Measurements from ENCODE around the gene BEAN1. TPM values are rescaled to one million over a fixed set of nuclear protein-coding genes. Genes with fewer than 3 reads are reported as not detected.

Gene BEAN1, protein sequence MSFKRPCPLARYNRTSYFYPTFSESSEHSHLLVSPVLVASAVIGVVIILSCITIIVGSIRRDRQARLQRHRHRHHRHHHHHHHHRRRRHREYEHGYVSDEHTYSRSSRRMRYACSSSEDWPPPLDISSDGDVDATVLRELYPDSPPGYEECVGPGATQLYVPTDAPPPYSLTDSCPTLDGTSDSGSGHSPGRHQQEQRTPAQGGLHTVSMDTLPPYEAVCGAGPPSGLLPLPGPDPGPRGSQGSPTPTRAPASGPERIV
- 0.24 TPM in 1 of 2 replicates, not detected in the other for total RNA-seq (2021)
- long read RNA-seq: 0 reads

DNA sequence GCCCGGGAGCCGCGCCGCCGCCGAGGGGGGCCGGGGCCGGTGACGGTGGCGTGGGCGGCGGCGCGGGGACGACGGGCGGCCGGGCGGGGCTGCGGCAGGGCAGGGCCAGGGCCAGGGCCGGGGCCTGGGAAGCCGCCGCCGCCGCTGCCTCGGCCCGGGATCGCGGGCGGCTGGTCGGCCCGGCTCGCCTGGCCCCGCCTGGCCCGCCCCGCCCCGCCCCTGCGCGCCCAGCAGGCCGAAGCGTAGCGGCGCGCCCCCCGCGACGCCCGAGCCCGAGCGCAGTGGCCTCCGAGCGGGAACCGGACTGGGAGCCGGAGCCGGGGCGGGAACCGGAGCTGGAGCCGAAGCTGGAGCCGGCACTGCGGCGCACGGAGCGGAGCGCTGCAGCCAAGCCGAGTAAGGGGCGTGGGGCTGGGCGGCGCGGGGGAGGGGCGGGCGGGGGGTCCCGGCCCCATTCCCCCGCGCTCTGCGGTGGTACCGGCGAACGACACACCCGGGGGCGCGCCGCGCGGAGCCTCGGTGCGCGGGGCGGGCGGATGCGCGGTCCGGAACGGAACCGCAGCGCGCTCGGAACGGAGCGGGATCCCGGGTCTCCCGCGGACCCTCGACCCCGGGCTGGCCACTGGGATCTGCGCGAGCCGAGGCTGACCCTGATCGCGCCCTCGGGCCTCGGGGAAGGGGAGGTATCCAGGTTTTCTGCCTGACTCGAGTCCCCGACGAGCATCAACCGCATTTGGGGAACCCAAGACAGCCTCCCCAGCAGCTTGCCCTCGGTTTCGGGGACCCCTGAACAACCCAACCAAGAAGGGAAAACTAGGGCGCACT, at the start of gene BEAN1:
BEAN1 (plus strand) TSS at position 260 of the 825 bp plus-strand sequence. CDS start 10,382 bp downstream, outside the sequence.
- Histone ChIP-seq H3K27ac (ENCODE audit: insufficient read length, low read depth, low read length) (no peak within 1 kb of the TSS), H3K79me2 (ENCODE audit: insufficient read depth, low read length) (no peaks in the 10 kb centered on the region), H4K91ac (ENCODE audit: insufficient read length, low read depth, low read length) (no peak within 1 kb of the TSS), H3K23ac (ENCODE audit: insufficient read length, low read depth, low read length) (no peak within 1 kb of the TSS), H2AK5ac (ENCODE audit: insufficient read length, low read length) (no peak within 1 kb of the TSS), H3K9ac (ENCODE audit: extremely low read depth, insufficient read length, low read length) (no peak within 1 kb of the TSS), H3K4me1 (ENCODE audit: insufficient read depth, low read length) (peaks cover 2% of the 10 kb centered on the region; the same call in 1 of the 2 replicates), H3K9me3 (ENCODE audit: control insufficient read depth, low read depth, low read length) (no peaks in the 10 kb centered on the region), H2BK12ac (ENCODE audit: insufficient read length, low read depth, low read length) (no peak within 1 kb of the TSS), H4K8ac (replicated peaks; ENCODE audit: insufficient read length, low read depth, low read length) (no peak within 1 kb of the TSS), H2AFZ (ENCODE audit: low read length) (no peak within 1 kb of the TSS), H2BK20ac (ENCODE audit: low read depth, low read length, poor library complexity, severe bottlenecking) (no peak within 1 kb of the TSS), H4K5ac (ENCODE audit: insufficient read length, low read depth, low read length) (no peak within 1 kb of the TSS), H3T11ph (ENCODE audit: low read length) (no peak within 1 kb of the TSS), H3K4ac (ENCODE audit: low read depth, low read length) (no peak within 1 kb of the TSS), H3K27me3 (ENCODE audit: insufficient read depth, low read length) (peaks cover 48% of the 10 kb centered on the region), H3K4me2 (ENCODE audit: insufficient read depth, insufficient read length, low read length) (peak within 1 kb of the TSS; percentile 82), H3K79me1 (ENCODE audit: insufficient read depth, low read depth, low read length, poor library complexity, severe bottlenecking) (no peaks in the 10 kb centered on the region), H3K18ac (ENCODE audit: insufficient read length, low read depth, low read length) (no peak within 1 kb of the TSS), H2BK5ac (ENCODE audit: insufficient read length, low read length) (no peak within 1 kb of the TSS), H3K56ac (ENCODE audit: insufficient read length, low read depth, low read length) (no peak within 1 kb of the TSS), H2BK15ac (ENCODE audit: low read depth, low read length) (no peak within 1 kb of the TSS), H3K14ac (ENCODE audit: insufficient read depth, low read length) (peak within 1 kb of the TSS; percentile 1; the same call in 1 of the 2 replicates), H4K20me1 (ENCODE audit: control insufficient read depth, insufficient read depth, insufficient read length) (peaks cover 2% of the 10 kb centered on the region), H2BK120ac (ENCODE audit: low read depth, low read length, poor library complexity, severe bottlenecking) (no peak within 1 kb of the TSS), H3K23me2 (ENCODE audit: insufficient read length, low read depth, low read length, poor library complexity, severe bottlenecking) (peaks cover 13% of the 10 kb centered on the region)
- H3K4me3 Mint-ChIP-seq: peak within 1 kb of the TSS; percentile 59 to 78
- H3K27ac Mint-ChIP-seq: no peak within 1 kb of the TSS
- DNase-seq: no peak
- peaks cover 7 to 28% of the 10 kb centered on the region in 2 experiments for H3K4me1 Mint-ChIP-seq
- H3K36me3 Mint-ChIP-seq (ENCODE audit: insufficient read depth in 1 of 3, low read depth in 3 of 3): no peaks in the 10 kb centered on the region; a peak in 1 of 7 replicates
- TF ChIP-seq, protein P1, sequence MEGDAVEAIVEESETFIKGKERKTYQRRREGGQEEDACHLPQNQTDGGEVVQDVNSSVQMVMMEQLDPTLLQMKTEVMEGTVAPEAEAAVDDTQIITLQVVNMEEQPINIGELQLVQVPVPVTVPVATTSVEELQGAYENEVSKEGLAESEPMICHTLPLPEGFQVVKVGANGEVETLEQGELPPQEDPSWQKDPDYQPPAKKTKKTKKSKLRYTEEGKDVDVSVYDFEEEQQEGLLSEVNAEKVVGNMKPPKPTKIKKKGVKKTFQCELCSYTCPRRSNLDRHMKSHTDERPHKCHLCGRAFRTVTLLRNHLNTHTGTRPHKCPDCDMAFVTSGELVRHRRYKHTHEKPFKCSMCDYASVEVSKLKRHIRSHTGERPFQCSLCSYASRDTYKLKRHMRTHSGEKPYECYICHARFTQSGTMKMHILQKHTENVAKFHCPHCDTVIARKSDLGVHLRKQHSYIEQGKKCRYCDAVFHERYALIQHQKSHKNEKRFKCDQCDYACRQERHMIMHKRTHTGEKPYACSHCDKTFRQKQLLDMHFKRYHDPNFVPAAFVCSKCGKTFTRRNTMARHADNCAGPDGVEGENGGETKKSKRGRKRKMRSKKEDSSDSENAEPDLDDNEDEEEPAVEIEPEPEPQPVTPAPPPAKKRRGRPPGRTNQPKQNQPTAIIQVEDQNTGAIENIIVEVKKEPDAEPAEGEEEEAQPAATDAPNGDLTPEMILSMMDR (conservative IDR thresholded peaks at IDR 0.05): no peak
- H3K27me3 Mint-ChIP-seq (ENCODE audit: low read depth): peaks cover 91% of the 10 kb centered on the region
- H3K9me3 Mint-ChIP-seq: no peaks in the 10 kb centered on the region
- WGBS (ENCODE audit: extremely low coverage, insufficient read length, low lambda C conversion rate): no CpG with 5 or more reads among the region's 118 CpGs
